NCI-H460 (cell line): ENCODE measurements around the gene DYSF. TPM values are rescaled to one million over a fixed set of nuclear protein-coding genes. Genes with fewer than 3 reads are reported as not detected.
A peak's percentile ranks its signal among the peaks of the same experiment; 100 is the strongest.

Experiments
- DNase-seq: peaks from one replicate; pipeline ENCODE4 v3.0.0-alpha.2; 2016; ENCODE audit warnings: low read depth; ENCODE audit errors: extremely low read depth
- total RNA-seq: library from RNA; depleted of rRNA; stranded (reverse); fragments of >200 nt; shearing (Covaris generic); gene quantifications from 2 replicates; pipeline ENCODE4 v1.2.3, GENCODE V29; 2014

Gene DYSF
- total RNA-seq, 1 experiment from 2014 or later: 3.4 TPM

GRCh38 chr2:71496156-71496770 lies 42.9 kb downstream of the DYSF start:
- DNase-seq: no peak

- no peak for DNase-seq
Observed at GRCh38 chr2:71498261-71498701, 44.9 kb downstream of the DYSF start.

GRCh38 chr2:71499691-71500090 lies 46.3 kb downstream of the DYSF start:
- DNase-seq: no peak

- DNase-seq: no peak
Observed at GRCh38 chr2:71500426-71501079, 47.2 kb downstream of the DYSF start.

GRCh38 chr2:71502941-71503738 lies 49.8 kb downstream of the DYSF start:
- DNase-seq: no peak

GRCh38 chr2:71503837-71504236 lies 50.5 kb downstream of the DYSF start:
- no peak for DNase-seq

GRCh38 chr2:71504611-71505010 lies 51.2 kb downstream of the DYSF start:
- no peak for DNase-seq

GRCh38 chr2:71505086-71505769 lies 51.9 kb downstream of the DYSF start:
- DNase-seq: no peak

GRCh38 chr2:71505770-71506140 lies 52.4 kb downstream of the DYSF start:
- no peak for DNase-seq

GRCh38 chr2:71506222-71507153 lies 53.1 kb downstream of the DYSF start:
- no peak for DNase-seq

- no peak for DNase-seq
Observed at GRCh38 chr2:71507476-71507875, 54.1 kb downstream of the DYSF start.

- DNase-seq: peak; percentile 65
Observed at GRCh38 chr2:71510196-71510807, 56.9 kb downstream of the DYSF start.

- no peak for DNase-seq
Observed at GRCh38 chr2:71510938-71511337, 57.6 kb downstream of the DYSF start.

- no peak for DNase-seq
Observed at GRCh38 chr2:71511776-71512175, 58.4 kb downstream of the DYSF start.

GRCh38 chr2:71512386-71512785 lies 59.0 kb downstream of the DYSF start:
- no peak for DNase-seq

- no peak for DNase-seq
Observed at GRCh38 chr2:71513096-71513495, 59.7 kb downstream of the DYSF start.

GRCh38 chr2:71513721-71514120 lies 60.4 kb downstream of the DYSF start:
- no peak for DNase-seq

GRCh38 chr2:71516253-71516888 lies 63.0 kb downstream of the DYSF start:
- no peak for DNase-seq

GRCh38 chr2:71517851-71518250 lies 64.5 kb downstream of the DYSF start:
- DNase-seq: no peak
